ENCODE results near the gene AGMO.

AGMO gene

GRCh38 chr7:15158141-15158810, 403.5 kb downstream of the AGMO start:
- Histone ChIP-seq H3K4me1 (ENCODE audit: control insufficient read depth, low read depth, low read length) (peaks cover 4% of the 10 kb centered on the region), H3K36me3 (ENCODE audit: control insufficient read depth, low read depth, low read length) (no peaks in the 10 kb centered on the region), H3K9ac (ENCODE audit: low read length) (no peak overlapping the region), H3K27ac (ENCODE audit: low read length) (no peak overlapping the region), H3K27me3 (ENCODE audit: control insufficient read depth, insufficient read depth, low read length) (no peaks in the 10 kb centered on the region), H3K9me3 (ENCODE audit: control insufficient read depth, low read depth, low read length) (no peaks in the 10 kb centered on the region), H3K4me3 (ENCODE audit: low read length) (no peak overlapping the region)

Data from iPS-18a (cell line).